ENCODE measurements around the gene TFCP2L1.

TFCP2L1 gene

GRCh38 chr2:121193185-121193584 is 91.8 kb downstream of the TFCP2L1 start:
- no peak for DNase-seq

GRCh38 chr2:121192576-121192975 is 92.4 kb downstream of the TFCP2L1 start:
- DNase-seq = no peak

DNA sequence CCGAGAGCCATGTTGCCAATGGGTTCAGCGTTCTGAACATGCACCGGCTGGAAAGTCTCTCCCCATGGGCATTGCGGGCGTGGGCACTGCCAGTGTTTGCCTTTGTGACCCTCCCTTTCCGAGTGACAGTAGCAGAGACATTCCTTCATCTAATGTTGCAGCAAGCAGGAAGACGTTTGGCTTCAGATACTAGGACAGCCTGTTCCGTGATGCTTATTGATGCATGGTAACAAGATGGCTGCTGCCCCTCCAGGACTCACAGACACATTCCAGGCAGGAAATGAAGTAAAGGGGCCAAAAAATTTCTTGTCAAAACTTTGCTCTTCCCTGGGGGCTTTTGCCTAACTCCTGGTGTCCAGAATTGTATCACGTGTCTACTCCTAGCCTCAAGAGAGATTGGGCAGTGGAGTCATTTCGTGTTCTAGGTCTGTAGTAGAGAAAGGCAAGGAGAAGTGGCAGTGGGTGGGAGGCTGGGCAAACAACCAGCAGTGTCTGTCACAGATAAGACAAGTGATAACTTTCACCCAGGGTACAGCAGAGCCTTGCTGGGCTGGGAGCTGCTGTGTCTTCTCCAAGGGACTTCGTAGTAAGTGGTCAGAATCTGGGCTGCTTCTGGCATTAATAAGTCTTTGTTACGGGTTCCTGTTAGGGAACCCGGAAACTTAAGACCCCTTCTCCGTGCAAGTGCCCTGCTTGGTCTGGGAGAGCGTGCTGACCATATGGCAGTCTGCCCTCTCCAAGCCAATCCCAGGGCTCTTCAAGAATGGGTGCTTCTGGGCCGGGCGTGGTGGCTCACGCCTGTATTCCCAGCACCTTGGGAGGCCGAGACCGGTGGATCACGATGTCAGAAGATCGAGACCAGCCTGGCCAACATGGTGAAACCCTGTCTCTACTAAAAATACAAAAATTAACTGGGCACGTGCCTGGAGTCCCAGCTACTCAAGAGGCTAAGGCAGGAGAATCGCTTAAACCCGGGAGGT is 93.5 kb downstream of the TFCP2L1 start:
- no peak for DNase-seq

- no peak for DNase-seq
These were observed 95.2 kb downstream of the TFCP2L1 start for GRCh38 chr2:121189661-121190381.

DNA sequence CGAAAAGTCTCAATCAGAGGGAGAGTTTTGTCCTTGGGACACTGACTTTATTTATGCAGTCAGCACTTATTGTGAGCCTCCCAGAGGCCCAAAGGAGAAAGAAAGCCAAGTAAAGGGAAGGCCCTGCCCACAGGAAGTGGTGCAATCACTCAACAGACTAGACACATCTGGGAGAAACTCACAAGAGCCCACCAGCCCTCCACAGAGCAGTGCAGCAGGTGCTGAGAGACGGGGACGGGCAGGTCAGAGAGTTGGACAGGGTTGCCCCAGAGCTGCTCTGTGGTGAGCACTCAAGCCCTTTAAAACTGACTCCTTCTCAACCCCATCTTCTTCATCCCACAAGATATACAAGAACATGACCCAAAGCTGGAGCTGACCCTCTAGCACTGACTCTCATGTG is 96.0 kb downstream of the TFCP2L1 start:
- DNase-seq = peak in 1 of 2 experiments; percentile 8

- DNase-seq = no peak
These were observed 97.0 kb downstream of the TFCP2L1 start for GRCh38 chr2:121187982-121188411.

DNA sequence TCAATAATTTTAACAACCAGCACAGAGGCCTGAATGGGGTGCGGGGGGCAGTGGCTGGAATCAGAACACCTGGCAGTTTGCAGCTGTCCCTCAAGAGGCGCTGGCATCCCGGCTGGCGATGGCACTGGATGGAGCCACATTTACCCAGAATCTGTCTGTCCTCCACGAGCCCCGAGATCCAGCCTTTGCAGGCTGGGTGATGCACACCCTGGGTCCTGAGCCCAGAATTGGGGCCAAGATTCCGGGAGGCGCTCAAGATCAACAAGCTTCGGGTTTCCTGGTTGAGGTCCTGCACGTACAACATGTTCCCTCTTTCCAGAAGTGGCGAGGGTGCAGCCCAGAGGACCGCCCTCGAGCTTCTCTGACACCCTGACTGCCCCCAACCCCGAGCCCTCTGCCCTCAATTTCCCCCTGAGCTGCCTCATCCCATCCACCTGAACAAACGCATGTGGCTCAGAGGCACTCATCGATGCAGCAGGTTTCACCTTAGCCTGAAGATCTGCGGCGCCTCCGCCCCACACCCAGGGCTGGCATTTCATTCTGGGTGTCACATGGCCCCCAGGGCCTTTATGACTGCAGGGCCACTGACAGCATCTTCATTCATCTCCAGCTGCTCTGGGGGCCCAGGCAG is 97.5 kb downstream of the TFCP2L1 start:
- no peak for DNase-seq

DNA sequence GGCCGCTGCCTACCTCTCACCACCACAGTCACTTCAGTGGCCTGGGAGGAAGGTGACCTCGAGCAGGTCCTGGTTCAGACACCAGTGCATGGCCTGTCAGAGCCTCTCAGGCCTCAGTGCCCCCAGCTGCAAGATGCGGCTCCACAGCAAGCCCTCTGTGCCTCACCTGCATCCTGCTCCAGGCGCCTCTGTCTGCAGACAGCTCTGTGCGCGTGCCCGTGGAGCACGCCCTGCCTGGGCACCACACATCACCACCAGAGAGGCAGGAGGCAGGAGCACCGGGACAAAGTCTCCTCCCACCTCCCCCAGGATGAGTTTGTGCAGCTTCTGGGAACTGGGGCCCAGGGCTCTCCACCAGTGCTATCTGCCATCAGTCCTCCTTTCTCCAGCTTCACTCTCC is 98.7 kb downstream of the TFCP2L1 start:
- DNase-seq = no peak

DNA sequence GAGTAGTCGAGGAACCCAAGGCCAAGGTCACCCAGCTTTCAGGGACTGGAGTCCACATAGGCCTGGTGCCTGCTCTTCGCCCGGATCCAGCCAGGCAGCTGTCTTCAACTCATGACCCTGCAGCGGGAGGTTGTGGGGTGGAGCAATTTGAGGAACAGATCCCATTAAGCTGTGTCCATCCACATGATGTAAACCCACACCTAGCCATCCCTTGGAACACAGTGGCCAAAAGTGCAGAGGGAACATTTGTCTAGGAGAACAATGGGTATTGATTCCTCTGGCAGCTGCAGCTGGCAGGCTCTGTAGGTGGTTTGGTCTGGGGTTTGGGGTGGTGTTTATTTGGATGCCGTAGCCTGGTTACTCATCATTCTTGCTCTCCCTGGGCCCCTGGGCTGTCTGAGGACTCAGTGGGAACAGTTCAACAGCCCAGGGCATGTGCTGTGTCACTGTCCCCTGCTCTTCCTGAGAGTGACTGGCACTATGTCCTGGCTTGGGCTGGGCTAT is 99.4 kb downstream of the TFCP2L1 start:
- DNase-seq = no peak

- no peak for DNase-seq
These were observed 99.9 kb downstream of the TFCP2L1 start for GRCh38 chr2:121185111-121185510.

DNA sequence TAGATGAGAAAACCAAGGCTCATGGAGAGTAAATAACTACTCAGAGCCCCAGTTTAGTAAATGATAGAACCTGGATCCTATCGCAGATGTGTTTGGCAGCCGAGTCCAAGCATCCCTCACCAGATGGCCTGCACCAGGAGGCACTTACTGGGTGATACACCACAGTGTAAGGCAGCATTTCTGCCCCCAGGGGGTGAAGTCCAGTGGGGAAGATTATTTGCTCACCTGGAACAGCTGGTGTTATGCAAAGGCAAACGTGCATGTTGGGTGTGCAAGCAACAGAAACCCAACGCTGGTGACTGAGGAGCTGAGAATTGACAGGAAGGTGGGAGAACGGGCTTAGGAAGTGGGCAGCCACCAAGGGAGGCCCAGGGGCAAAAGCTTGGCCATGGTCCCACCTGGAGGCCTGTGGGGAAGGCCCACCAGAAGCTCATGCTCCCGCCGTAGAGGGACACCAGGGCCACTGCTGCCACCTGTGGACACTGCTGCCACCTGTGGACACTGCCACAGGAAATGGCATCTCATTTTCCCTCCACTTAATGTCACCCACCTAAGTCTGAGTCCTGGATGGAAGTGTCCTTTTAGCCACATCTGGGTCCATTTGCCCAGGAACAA is 100.6 kb downstream of the TFCP2L1 start:
- no peak for DNase-seq

GRCh38 chr2:121182520-121182919 is 102.5 kb downstream of the TFCP2L1 start:
- DNase-seq = no peak

DNA sequence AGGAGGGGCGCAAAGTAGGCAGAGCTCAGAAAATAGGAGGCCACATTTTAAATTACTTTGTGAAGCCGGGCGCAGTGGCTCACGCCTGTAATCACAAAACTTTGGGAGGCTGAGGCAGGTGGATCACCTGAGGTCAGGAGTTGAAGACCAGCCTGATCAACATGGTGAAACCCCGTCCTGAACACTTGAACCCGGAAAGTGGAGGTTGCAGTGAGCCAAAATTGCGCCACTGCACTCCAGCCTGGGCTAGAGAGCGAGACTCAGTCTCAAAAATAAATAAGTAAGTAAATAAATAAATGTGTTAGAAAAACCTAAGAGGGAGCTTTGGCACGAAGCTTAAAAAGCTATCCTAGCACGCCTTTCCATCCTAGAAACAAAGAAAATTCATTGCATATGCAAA is 105.5 kb downstream of the TFCP2L1 start:
- DNase-seq = no peak

GRCh38 chr2:121178730-121179129 is 106.3 kb downstream of the TFCP2L1 start:
- no peak for DNase-seq

- DNase-seq = no peak
These were observed 107.1 kb downstream of the TFCP2L1 start for GRCh38 chr2:121177896-121178295.

DNA sequence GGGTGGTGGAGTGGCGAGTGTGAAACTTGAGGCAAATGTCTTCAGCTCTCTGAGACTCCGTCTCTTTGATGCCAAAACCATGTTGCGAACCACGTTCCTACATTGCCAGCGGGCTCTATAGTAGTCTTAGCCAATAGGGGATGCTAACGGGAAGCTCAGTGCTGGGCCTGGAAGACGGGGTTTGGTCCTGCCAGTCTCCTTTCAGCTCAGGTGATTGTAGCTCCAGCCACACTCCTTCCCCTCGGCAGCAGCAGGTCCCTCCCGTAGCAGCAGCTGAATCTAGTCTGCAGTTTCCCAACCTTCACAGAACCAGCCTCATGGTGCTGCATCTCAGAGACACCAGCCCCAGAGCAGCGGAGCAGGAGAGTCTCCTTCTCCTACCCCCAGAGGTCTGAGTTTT is 109.7 kb downstream of the TFCP2L1 start:
- no peak for DNase-seq

DNA sequence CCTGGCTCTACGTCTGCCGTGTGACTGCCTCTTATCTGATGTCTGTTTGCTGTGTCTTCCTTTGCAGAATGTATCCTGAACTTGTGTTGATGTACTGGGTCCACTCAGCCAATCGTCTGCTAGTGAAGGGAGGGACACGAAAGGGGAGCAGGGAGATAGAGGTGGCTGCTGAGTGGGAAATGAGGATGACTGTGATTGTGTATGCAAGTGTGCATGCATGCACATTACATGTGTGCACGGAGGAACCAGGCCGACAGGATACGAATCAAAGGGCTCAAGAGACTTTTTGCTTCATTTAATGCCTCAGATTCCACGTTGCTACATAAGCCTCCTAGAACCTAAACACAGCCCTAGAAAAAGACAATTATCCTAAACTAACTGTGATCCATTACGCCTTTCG is 111.2 kb downstream of the TFCP2L1 start:
- no peak for DNase-seq

- no peak for DNase-seq
These were observed 111.9 kb downstream of the TFCP2L1 start for GRCh38 chr2:121173112-121173511.

DNA sequence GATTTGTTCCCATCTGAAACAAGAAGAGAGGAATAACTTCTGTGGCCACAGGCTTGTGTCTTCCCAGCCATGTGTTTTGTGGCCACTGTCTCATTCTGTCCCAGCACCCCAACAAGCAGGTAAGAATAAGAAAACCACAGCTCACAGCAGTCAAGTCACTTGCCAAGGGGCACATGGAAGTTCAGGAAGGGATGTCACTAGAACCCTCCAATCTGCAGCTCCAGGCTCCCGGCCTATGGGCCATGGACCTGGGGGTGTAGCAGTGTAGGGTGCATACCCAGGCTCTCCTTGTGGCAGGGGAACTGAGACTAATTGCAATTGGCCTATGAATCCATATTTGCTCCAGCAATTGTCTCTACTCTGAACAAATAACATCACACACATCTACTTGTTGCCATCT is 112.5 kb downstream of the TFCP2L1 start:
- no peak for DNase-seq

- DNase-seq = no peak
These were observed 113.3 kb downstream of the TFCP2L1 start for GRCh38 chr2:121171625-121172119.

GRCh38 chr2:121170577-121170976 is 114.4 kb downstream of the TFCP2L1 start:
- DNase-seq = no peak

DNA sequence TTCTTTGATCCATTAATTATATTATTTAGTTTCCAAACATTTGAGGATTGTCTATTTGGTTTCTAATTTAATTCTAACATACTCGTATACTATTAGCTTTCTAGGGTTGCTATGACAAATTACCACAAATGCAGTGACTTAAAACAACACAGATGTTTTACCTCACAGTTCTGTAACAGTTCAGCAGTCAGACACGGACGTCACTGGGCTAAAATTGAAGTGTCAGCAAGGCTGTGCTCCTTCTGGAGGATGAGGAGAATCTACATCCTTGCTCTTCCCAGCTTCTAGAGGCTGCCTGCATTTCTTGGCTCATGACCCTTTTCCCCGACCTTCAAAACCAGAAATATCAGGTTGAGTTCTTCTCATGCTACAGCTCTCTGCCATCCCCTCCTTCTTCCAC is 117.6 kb downstream of the TFCP2L1 start:
- no peak for DNase-seq

Data from Kasumi-1 (cell line).